Measurements from ENCODE around the gene ACAD9. TPM values are rescaled to one million over a fixed set of nuclear protein-coding genes. Genes with fewer than 3 reads are reported as not detected.

Gene ACAD9
- total and polyA plus RNA-seq, 2 of the 13 experiments (the other 11 are each of a cell fraction or from before 2014, with no cell fraction given), result 15.3 to 38.2 TPM

- H2AFZ ChIP-seq (ENCODE audit: low read length), result no peak overlapping the region
- H3K9ac ChIP-seq (ENCODE audit: insufficient read depth, low read depth, low read length), result no peak overlapping the region
- POLR2A ChIA-PET, result interaction anchor here (1.6 kb wide), 1 partner anchor 10 kb away, joined by 4 read pairs; no protein-coding TSS in a partner anchor
- peak; percentile 73 for TF ChIP-seq NFE2L2 (IDR thresholded peaks at IDR 0.05; ENCODE audit: low read length)
- no peak for TF ChIP-seq THYN1 (CRISPR knock-in tag; IDR thresholded peaks at IDR 0.05; ENCODE audit: borderline replicate concordance, low read depth)
- no peak for TF ChIP-seq ZBTB14 (CRISPR knock-in tag; IDR thresholded peaks at IDR 0.05)
- TF ChIP-seq MAFF (IDR thresholded peaks at IDR 0.05; ENCODE audit: low read depth, low read length), result 0 out of 2 replicates have a peak, but pooled peaks have one; percentile 4
- no peak for TF ChIP-seq TGIF2 (CRISPR knock-in tag; IDR thresholded peaks at IDR 0.05)
- no peak for TF ChIP-seq ZNF703 (CRISPR knock-in tag; IDR thresholded peaks at IDR 0.05; ENCODE audit: borderline replicate concordance)
- TF ChIP-seq, protein P1, sequence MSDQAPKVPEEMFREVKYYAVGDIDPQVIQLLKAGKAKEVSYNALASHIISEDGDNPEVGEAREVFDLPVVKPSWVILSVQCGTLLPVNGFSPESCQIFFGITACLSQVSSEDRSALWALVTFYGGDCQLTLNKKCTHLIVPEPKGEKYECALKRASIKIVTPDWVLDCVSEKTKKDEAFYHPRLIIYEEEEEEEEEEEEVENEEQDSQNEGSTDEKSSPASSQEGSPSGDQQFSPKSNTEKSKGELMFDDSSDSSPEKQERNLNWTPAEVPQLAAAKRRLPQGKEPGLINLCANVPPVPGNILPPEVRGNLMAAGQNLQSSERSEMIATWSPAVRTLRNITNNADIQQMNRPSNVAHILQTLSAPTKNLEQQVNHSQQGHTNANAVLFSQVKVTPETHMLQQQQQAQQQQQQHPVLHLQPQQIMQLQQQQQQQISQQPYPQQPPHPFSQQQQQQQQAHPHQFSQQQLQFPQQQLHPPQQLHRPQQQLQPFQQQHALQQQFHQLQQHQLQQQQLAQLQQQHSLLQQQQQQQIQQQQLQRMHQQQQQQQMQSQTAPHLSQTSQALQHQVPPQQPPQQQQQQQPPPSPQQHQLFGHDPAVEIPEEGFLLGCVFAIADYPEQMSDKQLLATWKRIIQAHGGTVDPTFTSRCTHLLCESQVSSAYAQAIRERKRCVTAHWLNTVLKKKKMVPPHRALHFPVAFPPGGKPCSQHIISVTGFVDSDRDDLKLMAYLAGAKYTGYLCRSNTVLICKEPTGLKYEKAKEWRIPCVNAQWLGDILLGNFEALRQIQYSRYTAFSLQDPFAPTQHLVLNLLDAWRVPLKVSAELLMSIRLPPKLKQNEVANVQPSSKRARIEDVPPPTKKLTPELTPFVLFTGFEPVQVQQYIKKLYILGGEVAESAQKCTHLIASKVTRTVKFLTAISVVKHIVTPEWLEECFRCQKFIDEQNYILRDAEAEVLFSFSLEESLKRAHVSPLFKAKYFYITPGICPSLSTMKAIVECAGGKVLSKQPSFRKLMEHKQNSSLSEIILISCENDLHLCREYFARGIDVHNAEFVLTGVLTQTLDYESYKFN (CRISPR knock-in tag; conservative IDR thresholded peaks at IDR 0.05), result no peak
- TF ChIP-seq SRF (IDR thresholded peaks at IDR 0.05; ENCODE audit: low read depth, low read length), result no peak
- no peak for TF ChIP-seq BRD4 (CRISPR knock-in tag; IDR thresholded peaks at IDR 0.05)
- peak; percentile 66 to 74 for TF ChIP-seq MAFK (conservative IDR thresholded peaks at IDR 0.05 in 1 of 2, IDR thresholded peaks at IDR 0.05 in 1 of 2; ENCODE audit: low read length in 2 of 2)
- no peak for TF ChIP-seq RBAK (CRISPR knock-in tag; IDR thresholded peaks at IDR 0.05)
- TF ChIP-seq HHEX (CRISPR knock-in tag; IDR thresholded peaks at IDR 0.05), result no peak
- TF ChIP-seq PLRG1 (conservative IDR thresholded peaks at IDR 0.05), result no peak
- TF ChIP-seq KDM2A (CRISPR knock-in tag; IDR thresholded peaks at IDR 0.05; ENCODE audit: borderline replicate concordance, low read depth), result no peak
- intact Hi-C loops (cut with micrococcal nuclease; ENCODE audit: unreplicated experiment), result no loop called here
- no peaks in the 10 kb centered on the region for H3K9me3 ChIP-seq (ENCODE audit: low read length)
- BruUV-seq (replicated peaks), result no TSS peak
- WGBS (ENCODE audit: low lambda C conversion rate), result 96% methylated on average over 7 of the region's 7 CpGs
- H3K36me3 ChIP-seq (replicated peaks in 1 of 2; ENCODE audit: control insufficient read depth in 1 of 2, insufficient read depth in 2 of 2, low read length in 2 of 2), result peaks cover 10 to 27% of the 10 kb centered on the region in 2 experiments; a peak in 4 of 5 replicates
- no peak overlapping the region for H3K27ac ChIP-seq (ENCODE audit: extremely low read length, insufficient read depth, low read length)
- no peak overlapping the region for H3K4me3 ChIP-seq (replicated peaks in 1 of 3; ENCODE audit: insufficient read depth in 1 of 3, low read depth in 2 of 3, low read length in 3 of 3)
- CTCF ChIA-PET (ENCODE audit: low intra/inter-chr PET ratio, low total read pairs), result no interaction called here
- H3K4me1 ChIP-seq (ENCODE audit: insufficient read depth, low read length), result no peaks in the 10 kb centered on the region
- H3K79me2 ChIP-seq (ENCODE audit: insufficient read depth, low read length), result peaks cover under 1% of the 10 kb centered on the region
- in situ Hi-C loops (cut with HindIII; ENCODE audit: extremely low pct_ligation_motif_present, low pct_unique_long_range_greater_than_20kb), result no loop called here
- ATAC-seq (no peak), FAIRE-seq (no peak), DNase-seq (ENCODE audit: low spot score) (no peak)
- no peak overlapping the region for H3K4me2 ChIP-seq (ENCODE audit: low read depth, low read length)
- no peaks in the 10 kb centered on the region for H4K20me1 ChIP-seq (ENCODE audit: insufficient read depth, low read length)
- no peaks in the 10 kb centered on the region for H3K27me3 ChIP-seq (ENCODE audit: control insufficient read depth in 1 of 2, insufficient read depth in 2 of 2, low read length in 2 of 2)
Measured at GRCh38 chr3:128889139-128889894, 9.9 kb downstream of the ACAD9 start.

Measured in HepG2 (cell line).